ENCODE data around the gene MTUS2.

Gene MTUS2

GRCh38 chr13:28958018-28958417, 137.9 kb downstream of the MTUS2 start:
- H3K9ac ChIP-seq (ENCODE audit: low read length in 2 of 2) = no peak overlapping the region

GRCh38 chr13:28958441-28958840, 138.3 kb downstream of the MTUS2 start:
- Histone ChIP-seq H3K4me3 (ENCODE audit: low read length in 2 of 2) (no peak overlapping the region), H3K27ac (ENCODE audit: low read length) (no peak overlapping the region), H3K27me3 (ENCODE audit: control insufficient read depth in 1 of 2, insufficient read depth in 2 of 2, low read length in 2 of 2) (no peaks in the 10 kb centered on the region), H3K4me1 (ENCODE audit: control insufficient read depth, insufficient read depth, low read length) (no peaks in the 10 kb centered on the region), H3K9ac (ENCODE audit: low read length in 2 of 2) (no peak overlapping the region), H3K36me3 (ENCODE audit: control insufficient read depth in 2 of 2, insufficient read depth in 2 of 2, low read length in 2 of 2) (no peaks in the 10 kb centered on the region), H3K9me3 (ENCODE audit: control insufficient read depth in 2 of 2, low read length in 2 of 2) (no peaks in the 10 kb centered on the region)

More at GRCh38 chr13:28958018-28958417, 137.9 kb downstream of the MTUS2 start:
- Histone ChIP-seq H3K27me3 (ENCODE audit: control insufficient read depth in 1 of 2, insufficient read depth in 2 of 2, low read length in 2 of 2) (no peaks in the 10 kb centered on the region), H3K4me1 (ENCODE audit: control insufficient read depth, insufficient read depth, low read length) (no peaks in the 10 kb centered on the region), H3K9me3 (ENCODE audit: control insufficient read depth in 2 of 2, low read length in 2 of 2) (no peaks in the 10 kb centered on the region), H3K4me3 (ENCODE audit: low read length in 2 of 2) (no peak overlapping the region), H3K36me3 (ENCODE audit: control insufficient read depth in 2 of 2, insufficient read depth in 2 of 2, low read length in 2 of 2) (no peaks in the 10 kb centered on the region), H3K27ac (ENCODE audit: low read length) (no peak overlapping the region)

DNA sequence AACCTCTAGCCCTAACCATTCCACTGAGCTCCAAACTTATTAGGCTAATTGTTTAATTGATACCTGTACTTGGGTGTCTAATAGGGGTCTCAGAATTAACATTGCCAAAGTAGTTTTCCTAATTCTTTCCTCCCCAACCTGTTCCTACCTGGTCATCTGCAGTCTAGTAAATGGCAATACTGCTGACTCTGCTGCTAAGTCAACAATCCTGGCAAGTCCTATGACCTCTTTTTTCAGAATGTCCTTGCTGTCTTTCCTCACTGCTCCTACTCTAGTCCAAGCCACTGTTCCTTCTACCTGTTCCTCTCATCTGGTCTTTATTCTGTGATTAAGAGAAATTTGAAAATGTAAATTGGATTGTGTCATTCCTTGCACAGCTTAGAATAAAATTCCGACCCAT, 143.9 kb downstream of the MTUS2 start:
- H3K4me3 ChIP-seq (ENCODE audit: low read length in 2 of 2) = no peak overlapping the region
- H3K9me3 ChIP-seq (ENCODE audit: control insufficient read depth in 2 of 2, low read length in 2 of 2) = no peaks in the 10 kb centered on the region
- no peaks in the 10 kb centered on the region for H3K27me3 ChIP-seq (ENCODE audit: control insufficient read depth in 1 of 2, insufficient read depth in 2 of 2, low read length in 2 of 2)
- no peaks in the 10 kb centered on the region for H3K36me3 ChIP-seq (ENCODE audit: control insufficient read depth in 2 of 2, insufficient read depth in 2 of 2, low read length in 2 of 2)
- no peaks in the 10 kb centered on the region for H3K4me1 ChIP-seq (ENCODE audit: control insufficient read depth, insufficient read depth, low read length)
- no peak overlapping the region for H3K9ac ChIP-seq (ENCODE audit: low read length in 2 of 2)
- H3K27ac ChIP-seq (ENCODE audit: low read length) = no peak overlapping the region

- Histone ChIP-seq H3K27ac (ENCODE audit: low read length) (no peak overlapping the region), H3K27me3 (ENCODE audit: control insufficient read depth in 1 of 2, insufficient read depth in 2 of 2, low read length in 2 of 2) (no peaks in the 10 kb centered on the region), H3K9me3 (ENCODE audit: control insufficient read depth in 2 of 2, low read length in 2 of 2) (no peaks in the 10 kb centered on the region), H3K36me3 (ENCODE audit: control insufficient read depth in 2 of 2, insufficient read depth in 2 of 2, low read length in 2 of 2) (no peaks in the 10 kb centered on the region), H3K4me3 (ENCODE audit: low read length in 2 of 2) (no peak overlapping the region), H3K9ac (ENCODE audit: low read length in 2 of 2) (no peak overlapping the region), H3K4me1 (ENCODE audit: control insufficient read depth, insufficient read depth, low read length) (no peaks in the 10 kb centered on the region)
Measured at GRCh38 chr13:28964803-28965202, 144.7 kb downstream of the MTUS2 start.

GRCh38 chr13:28967029-28967915, 147.1 kb downstream of the MTUS2 start:
- Histone ChIP-seq H3K27ac (ENCODE audit: low read length) (no peak overlapping the region), H3K4me3 (ENCODE audit: low read length in 2 of 2) (no peak overlapping the region), H3K36me3 (ENCODE audit: control insufficient read depth in 2 of 2, insufficient read depth in 2 of 2, low read length in 2 of 2) (no peaks in the 10 kb centered on the region), H3K4me1 (ENCODE audit: control insufficient read depth, insufficient read depth, low read length) (no peaks in the 10 kb centered on the region), H3K9ac (ENCODE audit: low read length in 2 of 2) (no peak overlapping the region), H3K27me3 (ENCODE audit: control insufficient read depth in 1 of 2, insufficient read depth in 2 of 2, low read length in 2 of 2) (no peaks in the 10 kb centered on the region), H3K9me3 (ENCODE audit: control insufficient read depth in 2 of 2, low read length in 2 of 2) (no peaks in the 10 kb centered on the region)

GRCh38 chr13:28976195-28976594, 156.1 kb downstream of the MTUS2 start:
- Histone ChIP-seq H3K4me1 (ENCODE audit: control insufficient read depth, insufficient read depth, low read length) (no peaks in the 10 kb centered on the region), H3K27ac (ENCODE audit: low read length) (no peak overlapping the region)

GRCh38 chr13:28976636-28977035, 156.5 kb downstream of the MTUS2 start:
- no peak overlapping the region for H3K9ac ChIP-seq (ENCODE audit: low read length in 2 of 2)
- H3K9me3 ChIP-seq (ENCODE audit: control insufficient read depth in 2 of 2, low read length in 2 of 2) = no peaks in the 10 kb centered on the region
- no peaks in the 10 kb centered on the region for H3K4me1 ChIP-seq (ENCODE audit: control insufficient read depth, insufficient read depth, low read length)
- H3K27me3 ChIP-seq (ENCODE audit: control insufficient read depth in 1 of 2, insufficient read depth in 2 of 2, low read length in 2 of 2) = no peaks in the 10 kb centered on the region
- no peaks in the 10 kb centered on the region for H3K36me3 ChIP-seq (ENCODE audit: control insufficient read depth in 2 of 2, insufficient read depth in 2 of 2, low read length in 2 of 2)
- H3K27ac ChIP-seq (ENCODE audit: low read length) = no peak overlapping the region
- no peak overlapping the region for H3K4me3 ChIP-seq (ENCODE audit: low read length in 2 of 2)

More at GRCh38 chr13:28976195-28976594, 156.1 kb downstream of the MTUS2 start:
- H3K9me3 ChIP-seq (ENCODE audit: control insufficient read depth in 2 of 2, low read length in 2 of 2) = no peaks in the 10 kb centered on the region
- no peaks in the 10 kb centered on the region for H3K27me3 ChIP-seq (ENCODE audit: control insufficient read depth in 1 of 2, insufficient read depth in 2 of 2, low read length in 2 of 2)
- no peak overlapping the region for H3K9ac ChIP-seq (ENCODE audit: low read length in 2 of 2)
- H3K36me3 ChIP-seq (ENCODE audit: control insufficient read depth in 2 of 2, insufficient read depth in 2 of 2, low read length in 2 of 2) = no peaks in the 10 kb centered on the region
- H3K4me3 ChIP-seq (ENCODE audit: low read length in 2 of 2) = no peak overlapping the region

- Histone ChIP-seq H3K36me3 (ENCODE audit: control insufficient read depth in 2 of 2, insufficient read depth in 2 of 2, low read length in 2 of 2) (no peaks in the 10 kb centered on the region), H3K9me3 (ENCODE audit: control insufficient read depth in 2 of 2, low read length in 2 of 2) (no peaks in the 10 kb centered on the region), H3K4me3 (ENCODE audit: low read length in 2 of 2) (no peak overlapping the region), H3K27me3 (ENCODE audit: control insufficient read depth in 1 of 2, insufficient read depth in 2 of 2, low read length in 2 of 2) (peaks cover 0 to 2% of the 10 kb centered on the region in 2 donors), H3K4me1 (ENCODE audit: control insufficient read depth, insufficient read depth, low read length) (no peaks in the 10 kb centered on the region), H3K27ac (ENCODE audit: low read length) (no peak overlapping the region), H3K9ac (ENCODE audit: low read length in 2 of 2) (no peak overlapping the region)
Measured at GRCh38 chr13:28978574-28978973, 158.4 kb downstream of the MTUS2 start.

- Histone ChIP-seq H3K9ac (ENCODE audit: low read length in 2 of 2) (no peak overlapping the region), H3K27ac (ENCODE audit: low read length) (no peak overlapping the region), H3K4me3 (ENCODE audit: low read length in 2 of 2) (no peak overlapping the region), H3K27me3 (ENCODE audit: control insufficient read depth in 1 of 2, insufficient read depth in 2 of 2, low read length in 2 of 2) (peaks cover 0 to 2% of the 10 kb centered on the region in 2 donors), H3K4me1 (ENCODE audit: control insufficient read depth, insufficient read depth, low read length) (no peaks in the 10 kb centered on the region), H3K9me3 (ENCODE audit: control insufficient read depth in 2 of 2, low read length in 2 of 2) (no peaks in the 10 kb centered on the region), H3K36me3 (ENCODE audit: control insufficient read depth in 2 of 2, insufficient read depth in 2 of 2, low read length in 2 of 2) (no peaks in the 10 kb centered on the region)
Measured at GRCh38 chr13:28981530-28981929, 161.4 kb downstream of the MTUS2 start.

GRCh38 chr13:28983641-28984040, 163.5 kb downstream of the MTUS2 start:
- Histone ChIP-seq H3K36me3 (ENCODE audit: control insufficient read depth in 2 of 2, insufficient read depth in 2 of 2, low read length in 2 of 2) (no peaks in the 10 kb centered on the region), H3K4me1 (ENCODE audit: control insufficient read depth, insufficient read depth, low read length) (no peaks in the 10 kb centered on the region), H3K9ac (ENCODE audit: low read length in 2 of 2) (no peak overlapping the region), H3K9me3 (ENCODE audit: control insufficient read depth in 2 of 2, low read length in 2 of 2) (no peaks in the 10 kb centered on the region), H3K27me3 (ENCODE audit: control insufficient read depth in 1 of 2, insufficient read depth in 2 of 2, low read length in 2 of 2) (peaks cover 0 to 2% of the 10 kb centered on the region in 2 donors), H3K27ac (ENCODE audit: low read length) (no peak overlapping the region), H3K4me3 (ENCODE audit: low read length in 2 of 2) (no peak overlapping the region)

DNA sequence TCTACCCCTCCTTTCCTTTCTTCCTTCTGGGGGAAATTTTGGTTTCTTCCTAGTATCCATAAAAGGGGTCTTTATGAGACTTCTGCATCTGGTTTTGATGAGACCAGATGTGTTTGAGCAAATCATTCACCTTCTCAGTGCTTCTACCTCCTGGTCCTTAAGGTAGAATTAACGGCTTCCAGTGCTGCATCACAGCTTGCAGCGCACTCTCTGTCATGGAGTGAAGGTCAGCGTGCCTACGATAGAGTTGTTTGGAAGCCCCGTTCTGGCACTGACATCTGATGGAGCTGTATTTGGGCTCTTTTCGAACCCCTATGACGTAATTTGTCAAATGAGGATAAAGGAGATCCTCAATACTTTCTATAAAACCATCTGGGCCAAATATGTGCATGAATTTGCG, 164.2 kb downstream of the MTUS2 start:
- no peak overlapping the region for H3K9ac ChIP-seq (ENCODE audit: low read length in 2 of 2)
- H3K4me3 ChIP-seq (ENCODE audit: low read length in 2 of 2) = no peak overlapping the region
- H3K9me3 ChIP-seq (ENCODE audit: control insufficient read depth in 2 of 2, low read length in 2 of 2) = no peaks in the 10 kb centered on the region
- no peaks in the 10 kb centered on the region for H3K4me1 ChIP-seq (ENCODE audit: control insufficient read depth, insufficient read depth, low read length)
- peaks cover 0 to 2% of the 10 kb centered on the region in 2 donors for H3K27me3 ChIP-seq (ENCODE audit: control insufficient read depth in 1 of 2, insufficient read depth in 2 of 2, low read length in 2 of 2)
- no peak overlapping the region for H3K27ac ChIP-seq (ENCODE audit: low read length)
- H3K36me3 ChIP-seq (ENCODE audit: control insufficient read depth in 2 of 2, insufficient read depth in 2 of 2, low read length in 2 of 2) = no peaks in the 10 kb centered on the region

All from stomach smooth muscle (tissue), 2 donors.